ENCODE data around the gene COL4A1. TPM values are rescaled to one million over a fixed set of nuclear protein-coding genes. Genes with fewer than 3 reads are reported as not detected.

COL4A1 gene
- total and polyA plus RNA-seq, 4 donors = 162 to 377 (median 214) TPM

DNA sequence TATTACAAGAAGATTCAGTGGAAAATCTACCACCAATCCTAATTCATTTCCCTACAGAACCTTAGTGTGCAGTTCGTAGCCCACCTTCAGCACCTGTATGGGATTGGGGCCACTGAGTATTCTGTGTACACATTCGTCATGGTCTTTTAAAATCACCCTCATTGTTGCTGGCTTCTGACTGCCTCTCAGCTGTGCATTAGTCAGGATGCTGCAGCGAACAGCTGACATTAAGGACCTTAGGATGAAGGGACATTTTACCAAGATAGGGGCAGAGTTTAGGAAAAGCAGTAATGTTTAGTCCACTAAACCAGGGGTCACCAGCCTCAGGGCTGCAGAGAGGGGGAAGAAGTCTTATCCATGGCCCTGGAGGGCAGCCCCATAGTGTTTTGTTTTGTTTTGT lies 176.5 kb downstream of the COL4A1 start:
- H3K4me1 ChIP-seq (ENCODE audit: control insufficient read depth, insufficient read depth, low read length) = peaks cover 30% of the 10 kb centered on the region

DNA sequence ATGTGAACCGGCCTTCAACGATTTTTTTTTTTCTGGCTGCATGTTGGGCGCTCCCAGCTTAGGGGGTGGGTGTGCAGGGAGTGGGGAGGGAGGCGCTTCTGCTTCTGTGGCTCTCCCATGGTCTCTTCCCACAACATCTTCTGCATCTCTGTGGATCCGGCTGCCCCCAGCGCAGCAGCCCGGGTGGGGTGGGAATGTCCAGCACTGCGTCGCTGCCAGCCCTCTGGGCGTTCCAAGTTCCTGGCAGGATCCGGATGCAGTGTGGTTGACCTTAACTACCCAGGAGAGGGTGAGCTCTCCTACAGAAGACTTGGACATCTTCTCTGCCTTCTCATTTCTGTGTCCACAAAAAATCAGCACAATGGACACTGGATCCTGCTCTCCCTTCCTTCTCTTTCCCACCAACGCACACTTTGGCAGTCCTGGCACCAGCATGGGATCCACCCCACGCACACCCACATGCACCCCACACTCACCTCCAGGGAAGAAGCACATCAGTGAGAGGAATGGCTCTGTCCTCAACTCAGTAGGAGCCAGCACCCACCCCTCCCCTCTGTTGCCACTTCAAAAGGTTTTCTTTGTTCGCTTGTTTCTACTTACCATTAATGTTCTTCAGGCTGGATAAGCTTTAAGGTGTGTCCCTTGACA lies 177.3 kb downstream of the COL4A1 start:
- Histone ChIP-seq H3K4me3 (ENCODE audit: low read depth, low read length) (no peak overlapping the region), H3K4me1 (ENCODE audit: control insufficient read depth, insufficient read depth, low read length) (peaks cover 38% of the 10 kb centered on the region), H3K27me3 (ENCODE audit: control insufficient read depth, insufficient read depth, low read length) (peaks cover 2% of the 10 kb centered on the region), H3K36me3 (ENCODE audit: control insufficient read depth, insufficient read depth, low read length) (no peaks in the 10 kb centered on the region), H3K27ac (ENCODE audit: low read depth, low read length) (no peak overlapping the region), H3K9me3 (ENCODE audit: control insufficient read depth, insufficient read depth, low read length) (peaks cover 3% of the 10 kb centered on the region)
- DNase-seq (ENCODE audit: low read depth in 4 of 6, low spot score in 6 of 6) = no peak
- 85% methylated on average over 9 of the region's 14 CpGs for WGBS (ENCODE audit: insufficient coverage)

More for the DNA sequence above, 176.5 kb downstream of the COL4A1 start:
- Histone ChIP-seq H3K36me3 (ENCODE audit: control insufficient read depth, insufficient read depth, low read length) (no peaks in the 10 kb centered on the region), H3K27ac (ENCODE audit: low read depth, low read length) (no peak overlapping the region), H3K4me3 (ENCODE audit: low read depth, low read length) (no peak overlapping the region), H3K27me3 (ENCODE audit: control insufficient read depth, insufficient read depth, low read length) (peaks cover 2% of the 10 kb centered on the region), H3K9me3 (ENCODE audit: control insufficient read depth, insufficient read depth, low read length) (peaks cover 3% of the 10 kb centered on the region)
- DNase-seq (ENCODE audit: low read depth in 4 of 6, low spot score in 6 of 6) = no peak
- WGBS (ENCODE audit: insufficient coverage) = 84% methylated on average over 2 of the region's 3 CpGs

DNA sequence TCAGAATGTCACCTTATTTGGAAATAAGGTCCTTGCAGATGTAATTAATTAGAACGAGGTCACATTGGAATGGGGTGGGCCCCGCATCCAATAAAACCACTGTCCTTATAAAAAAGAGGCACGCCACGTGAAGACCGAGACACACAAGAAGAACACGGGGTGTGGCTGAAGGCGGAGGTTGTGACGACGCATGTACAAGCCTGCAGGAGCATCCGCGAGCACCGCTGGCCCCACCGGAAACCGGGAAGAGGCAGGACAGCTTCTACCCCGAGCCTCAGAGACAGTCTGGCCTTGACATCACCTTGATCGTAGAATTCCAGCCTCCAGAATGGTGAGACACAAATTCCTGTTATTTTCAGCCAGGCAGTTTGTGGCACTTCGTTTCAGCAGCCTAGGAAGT lies 177.9 kb downstream of the COL4A1 start:
- 94% methylated on average over 16 of the region's 17 CpGs for WGBS (ENCODE audit: insufficient coverage)
- H3K4me3 ChIP-seq (ENCODE audit: low read depth, low read length) = no peak overlapping the region
- peaks cover 42% of the 10 kb centered on the region for H3K4me1 ChIP-seq (ENCODE audit: control insufficient read depth, insufficient read depth, low read length)
- H3K9me3 ChIP-seq (ENCODE audit: control insufficient read depth, insufficient read depth, low read length) = peaks cover 3% of the 10 kb centered on the region
- DNase-seq (ENCODE audit: low read depth in 4 of 6, low spot score in 6 of 6) = no peak
- no peaks in the 10 kb centered on the region for H3K36me3 ChIP-seq (ENCODE audit: control insufficient read depth, insufficient read depth, low read length)
- no peak overlapping the region for H3K27ac ChIP-seq (ENCODE audit: low read depth, low read length)
- H3K27me3 ChIP-seq (ENCODE audit: control insufficient read depth, insufficient read depth, low read length) = peaks cover 2% of the 10 kb centered on the region

DNA sequence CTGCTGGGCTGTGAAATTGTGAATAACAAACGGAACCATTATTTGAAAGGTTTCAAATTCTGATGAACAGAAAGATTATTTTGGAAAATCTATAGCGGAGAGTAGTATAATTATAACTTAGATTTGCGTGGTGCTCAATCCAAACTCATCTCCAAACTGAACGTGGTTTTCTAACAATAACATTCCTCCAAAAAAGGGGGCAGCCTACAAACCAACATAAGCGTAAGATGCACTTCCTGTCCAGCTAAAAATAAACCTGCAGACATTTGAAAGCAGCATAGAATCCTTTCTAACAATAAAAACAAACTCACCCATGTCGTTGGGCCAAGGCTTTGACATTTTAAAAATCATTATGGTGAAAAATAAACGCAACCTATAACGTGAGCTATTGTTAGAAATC lies 178.4 kb downstream of the COL4A1 start:
- Histone ChIP-seq H3K4me1 (ENCODE audit: control insufficient read depth, insufficient read depth, low read length) (peaks cover 46% of the 10 kb centered on the region), H3K27me3 (ENCODE audit: control insufficient read depth, insufficient read depth, low read length) (peaks cover 3% of the 10 kb centered on the region), H3K4me3 (ENCODE audit: low read depth, low read length) (no peak overlapping the region), H3K36me3 (ENCODE audit: control insufficient read depth, insufficient read depth, low read length) (no peaks in the 10 kb centered on the region), H3K27ac (ENCODE audit: low read depth, low read length) (no peak overlapping the region), H3K9me3 (ENCODE audit: control insufficient read depth, insufficient read depth, low read length) (peaks cover 3% of the 10 kb centered on the region)
- 86% methylated on average over 4 of the region's 8 CpGs for WGBS (ENCODE audit: insufficient coverage)
- DNase-seq (ENCODE audit: low read depth in 4 of 6, low spot score in 6 of 6) = no peak

DNA sequence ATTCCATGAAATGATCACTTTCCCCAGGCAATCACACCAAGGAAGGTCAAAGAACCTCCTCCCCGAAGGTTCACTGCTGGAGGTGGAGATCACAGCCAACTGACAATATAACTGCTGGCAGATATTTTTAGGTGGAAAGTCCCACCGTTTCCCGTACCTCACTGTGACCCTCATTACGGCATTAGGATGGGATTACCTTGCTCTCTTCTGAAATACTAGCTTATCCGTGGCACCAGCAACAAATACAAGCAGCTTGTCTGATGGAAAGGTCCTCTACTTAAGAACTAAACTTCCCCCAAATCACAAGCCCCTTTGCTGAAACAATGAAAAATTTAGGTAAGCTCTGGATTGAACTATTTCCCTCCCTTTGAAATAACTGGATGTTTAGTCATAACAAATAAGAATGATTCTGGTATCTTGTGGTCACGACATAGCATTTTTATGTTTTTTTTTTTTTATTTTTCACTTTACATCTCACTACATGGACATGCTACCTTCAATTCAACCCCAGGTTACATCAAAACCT lies 178.9 kb downstream of the COL4A1 start:
- no peak for DNase-seq (ENCODE audit: low read depth in 4 of 6, low spot score in 6 of 6)
- Histone ChIP-seq H3K9me3 (ENCODE audit: control insufficient read depth, insufficient read depth, low read length) (peaks cover 3% of the 10 kb centered on the region), H3K4me3 (ENCODE audit: low read depth, low read length) (no peak overlapping the region), H3K4me1 (ENCODE audit: control insufficient read depth, insufficient read depth, low read length) (peaks cover 51% of the 10 kb centered on the region), H3K27ac (ENCODE audit: low read depth, low read length) (no peak overlapping the region), H3K27me3 (ENCODE audit: control insufficient read depth, insufficient read depth, low read length) (peaks cover 5% of the 10 kb centered on the region), H3K36me3 (ENCODE audit: control insufficient read depth, insufficient read depth, low read length) (no peaks in the 10 kb centered on the region)
- WGBS (ENCODE audit: insufficient coverage) = 50% methylated on average over 2 of the region's 6 CpGs

DNA sequence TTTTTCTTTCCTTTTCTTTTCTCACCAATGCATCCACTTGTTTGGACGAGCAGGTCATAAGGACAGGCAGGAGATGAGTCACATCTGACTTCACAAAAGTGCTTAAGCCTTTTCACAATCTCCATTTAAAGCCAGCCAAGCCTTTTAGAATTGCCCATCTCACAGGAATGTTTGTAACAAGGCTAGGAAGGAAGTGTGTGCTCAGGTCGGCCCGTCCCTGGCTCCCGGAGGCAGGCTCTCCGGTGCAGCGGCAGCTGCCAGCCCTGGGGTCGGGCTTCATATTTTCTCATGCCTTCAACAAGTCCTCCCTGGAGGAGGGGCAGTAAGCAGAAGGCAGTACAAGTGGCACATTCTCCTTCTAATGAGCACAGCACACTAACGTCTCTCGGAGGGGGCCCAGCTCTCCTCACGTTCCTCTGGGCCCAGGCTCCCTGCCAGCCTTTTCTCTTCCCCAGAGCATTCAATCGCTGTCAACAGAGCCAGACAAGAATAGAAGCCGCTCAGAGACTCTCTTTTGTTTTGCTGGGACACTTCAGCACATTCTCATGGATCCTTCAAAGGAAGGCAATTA lies 180.5 kb downstream of the COL4A1 start:
- H3K9me3 ChIP-seq (ENCODE audit: control insufficient read depth, insufficient read depth, low read length) = peaks cover 3% of the 10 kb centered on the region
- whole genome bisulfite sequencing (ENCODE audit: insufficient coverage) = 18% methylated on average over 4 of the region's 12 CpGs
- H3K4me1 ChIP-seq (ENCODE audit: control insufficient read depth, insufficient read depth, low read length) = peaks cover 45% of the 10 kb centered on the region
- H3K4me3 ChIP-seq (ENCODE audit: low read depth, low read length) = no peak overlapping the region
- H3K27me3 ChIP-seq (ENCODE audit: control insufficient read depth, insufficient read depth, low read length) = peaks cover 4% of the 10 kb centered on the region
- H3K36me3 ChIP-seq (ENCODE audit: control insufficient read depth, insufficient read depth, low read length) = no peaks in the 10 kb centered on the region
- H3K27ac ChIP-seq (ENCODE audit: low read depth, low read length) = peak overlapping the region; percentile 72
- DNase-seq (ENCODE audit: low read depth in 4 of 6, low spot score in 6 of 6) = peak in 4 of 6 donors; percentile 53 to 90 (median 75)

DNA sequence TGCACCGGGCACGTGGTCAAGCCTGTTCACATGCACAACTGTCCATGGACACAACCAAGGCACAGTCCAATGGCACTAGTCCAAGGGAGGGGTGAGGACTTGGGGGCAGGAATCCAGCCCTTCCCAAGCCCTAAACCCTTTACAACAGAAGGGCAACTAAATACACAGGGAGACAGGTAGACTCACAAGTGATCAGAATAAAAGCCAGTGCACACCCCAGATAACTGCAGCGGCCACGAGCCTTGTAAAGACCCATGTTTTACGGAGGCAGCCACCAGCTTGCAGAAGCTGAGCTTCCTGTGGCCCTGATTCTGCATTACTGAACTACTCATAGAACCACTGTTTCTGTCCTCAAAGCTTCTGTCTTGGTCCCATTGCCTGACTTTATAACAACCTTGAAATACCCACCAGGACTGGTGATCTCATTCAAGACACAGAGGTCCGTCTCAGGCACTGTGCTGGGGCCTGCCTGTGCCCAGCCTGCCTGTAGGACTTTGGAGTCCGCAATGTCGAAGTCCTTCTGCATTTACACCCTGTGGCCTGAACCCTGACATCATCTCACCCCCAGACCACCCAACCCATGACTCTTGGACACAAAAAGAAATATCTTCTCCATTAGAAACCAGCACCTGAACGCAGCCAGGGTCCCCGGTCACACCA lies 181.2 kb downstream of the COL4A1 start:
- no peak for DNase-seq (ENCODE audit: low read depth in 4 of 6, low spot score in 6 of 6)
- peaks cover 45% of the 10 kb centered on the region for H3K4me1 ChIP-seq (ENCODE audit: control insufficient read depth, insufficient read depth, low read length)
- H3K9me3 ChIP-seq (ENCODE audit: control insufficient read depth, insufficient read depth, low read length) = peaks cover 3% of the 10 kb centered on the region
- no peaks in the 10 kb centered on the region for H3K36me3 ChIP-seq (ENCODE audit: control insufficient read depth, insufficient read depth, low read length)
- 93% methylated on average over 10 of the region's 10 CpGs for WGBS (ENCODE audit: insufficient coverage)
- H3K4me3 ChIP-seq (ENCODE audit: low read depth, low read length) = no peak overlapping the region
- H3K27me3 ChIP-seq (ENCODE audit: control insufficient read depth, insufficient read depth, low read length) = peaks cover 4% of the 10 kb centered on the region
- H3K27ac ChIP-seq (ENCODE audit: low read depth, low read length) = peak overlapping the region; percentile 72

DNA sequence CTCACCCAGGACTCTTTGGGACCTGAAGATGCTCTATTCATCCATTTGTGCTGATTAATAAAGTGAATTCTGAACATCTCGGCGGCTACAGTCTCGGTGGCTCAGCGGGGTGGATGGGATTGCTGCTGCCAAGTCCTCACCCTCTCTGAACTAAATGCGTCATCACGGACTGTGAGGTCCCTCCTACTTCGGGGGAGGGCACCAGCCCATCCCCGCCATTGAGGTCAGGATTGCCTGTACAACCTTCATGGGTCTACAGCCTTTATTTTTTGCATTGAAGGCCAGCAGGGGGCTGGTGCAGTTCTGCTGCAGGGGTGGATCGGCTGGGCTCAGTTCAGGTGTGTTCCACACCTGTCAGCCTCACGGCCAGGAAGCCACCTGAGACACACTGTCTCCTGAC lies 181.8 kb downstream of the COL4A1 start:
- 95% methylated on average over 10 of the region's 10 CpGs for WGBS (ENCODE audit: insufficient coverage)
- Histone ChIP-seq H3K9me3 (ENCODE audit: control insufficient read depth, insufficient read depth, low read length) (peaks cover 3% of the 10 kb centered on the region), H3K27ac (ENCODE audit: low read depth, low read length) (no peak overlapping the region), H3K4me3 (ENCODE audit: low read depth, low read length) (no peak overlapping the region), H3K4me1 (ENCODE audit: control insufficient read depth, insufficient read depth, low read length) (peaks cover 45% of the 10 kb centered on the region), H3K36me3 (ENCODE audit: control insufficient read depth, insufficient read depth, low read length) (no peaks in the 10 kb centered on the region), H3K27me3 (ENCODE audit: control insufficient read depth, insufficient read depth, low read length) (peaks cover 4% of the 10 kb centered on the region)
- DNase-seq (ENCODE audit: low read depth in 4 of 6, low spot score in 6 of 6) = no peak

DNA sequence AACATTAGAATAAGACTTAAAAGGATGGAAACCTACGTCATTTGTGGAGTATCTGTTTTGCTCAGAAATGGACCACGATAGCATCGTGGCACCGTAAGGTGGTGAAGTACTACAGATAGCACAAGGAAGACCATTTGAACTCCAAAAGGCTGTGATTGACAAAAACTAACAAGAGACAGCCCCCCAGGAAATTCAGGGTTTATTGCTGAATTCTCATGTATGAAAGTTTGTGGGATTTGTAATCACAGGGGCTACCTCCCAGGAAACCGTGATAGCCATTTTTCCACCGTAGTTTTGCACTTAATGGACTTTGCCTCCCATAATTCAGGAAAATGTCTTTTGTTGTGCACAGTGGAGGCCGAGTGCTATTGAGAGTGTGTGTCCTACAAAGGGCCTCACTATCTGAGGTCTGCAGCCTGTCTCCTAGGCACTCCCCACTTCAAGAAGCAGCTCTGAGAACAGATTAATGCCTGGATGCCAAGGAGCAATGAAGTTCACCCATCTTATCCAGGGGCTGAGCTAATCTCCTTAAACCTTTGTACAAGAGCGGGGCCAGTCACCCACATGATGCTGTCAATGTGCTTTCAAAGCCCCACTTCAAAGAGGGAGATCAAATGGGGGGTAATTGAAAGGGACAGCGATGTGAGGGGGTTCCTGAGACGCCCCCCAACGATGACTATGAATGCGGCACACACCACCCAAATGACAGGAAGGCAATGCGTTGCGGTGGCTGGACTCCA lies 182.6 kb downstream of the COL4A1 start:
- DNase-seq (ENCODE audit: low read depth in 4 of 6, low spot score in 6 of 6) = peak in 1 of 6 donors; percentile 21
- Histone ChIP-seq H3K27me3 (ENCODE audit: control insufficient read depth, insufficient read depth, low read length) (peaks cover 4% of the 10 kb centered on the region), H3K36me3 (ENCODE audit: control insufficient read depth, insufficient read depth, low read length) (no peaks in the 10 kb centered on the region), H3K4me3 (ENCODE audit: low read depth, low read length) (no peak overlapping the region), H3K27ac (ENCODE audit: low read depth, low read length) (peak overlapping the region; percentile 86), H3K9me3 (ENCODE audit: control insufficient read depth, insufficient read depth, low read length) (peaks cover 3% of the 10 kb centered on the region), H3K4me1 (ENCODE audit: control insufficient read depth, insufficient read depth, low read length) (peaks cover 45% of the 10 kb centered on the region)
- WGBS (ENCODE audit: insufficient coverage) = 75% methylated on average over 11 of the region's 14 CpGs
